ENCODE measurements around the gene DNAJC5G. TPM values are rescaled to one million over a fixed set of nuclear protein-coding genes. Genes with fewer than 3 reads are reported as not detected.

The DNAJC5G gene
- total RNA-seq, 1 experiment from 2014 or later = 0.37 TPM

- no peak overlapping the region for H3K4me2 ChIP-seq (ENCODE audit: insufficient read depth, insufficient read length, low read length)
- no peaks in the 10 kb centered on the region for H4K20me1 ChIP-seq (ENCODE audit: control insufficient read depth, insufficient read depth, insufficient read length)
- no peak overlapping the region for H3K27ac ChIP-seq (ENCODE audit: insufficient read length, low read depth, low read length)
- no peaks in the 10 kb centered on the region for H3K79me1 ChIP-seq (ENCODE audit: insufficient read depth, low read depth, low read length, poor library complexity, severe bottlenecking)
- H3K9me3 ChIP-seq (ENCODE audit: control insufficient read depth, low read depth, low read length) = no peaks in the 10 kb centered on the region
- no peak overlapping the region for H4K5ac ChIP-seq (ENCODE audit: insufficient read length, low read depth, low read length)
- no peak overlapping the region for H4K91ac ChIP-seq (ENCODE audit: insufficient read length, low read depth, low read length)
- H3K23ac ChIP-seq (ENCODE audit: insufficient read length, low read depth, low read length) = no peak overlapping the region
- H3K23me2 ChIP-seq (ENCODE audit: insufficient read length, low read depth, low read length, poor library complexity, severe bottlenecking) = peaks cover 6% of the 10 kb centered on the region
- no peak overlapping the region for H2BK15ac ChIP-seq (ENCODE audit: low read depth, low read length)
- no peak overlapping the region for H4K8ac ChIP-seq (replicated peaks; ENCODE audit: insufficient read length, low read depth, low read length)
- H3K56ac ChIP-seq (ENCODE audit: insufficient read length, low read depth, low read length) = no peak overlapping the region
- no peak overlapping the region for H3K14ac ChIP-seq (ENCODE audit: insufficient read depth, low read length)
- no peak overlapping the region for H2AK5ac ChIP-seq (ENCODE audit: insufficient read length, low read length)
- Mint-ChIP-seq H3K4me1 (peaks cover 35 to 48% of the 10 kb centered on the region in 2 experiments), H3K4me3 (no peak overlapping the region), H3K36me3 (ENCODE audit: insufficient read depth in 1 of 3, low read depth in 3 of 3) (no peaks in the 10 kb centered on the region), H3K27me3 (ENCODE audit: low read depth) (peaks cover 54% of the 10 kb centered on the region), H3K27ac (no peak overlapping the region), H3K9me3 (no peaks in the 10 kb centered on the region)
- no peaks in the 10 kb centered on the region for H3K79me2 ChIP-seq (ENCODE audit: insufficient read depth, low read length)
- WGBS (ENCODE audit: extremely low coverage, insufficient read length, low lambda C conversion rate) = no CpG with 5 or more reads among the region's 1 CpG
- no peak overlapping the region for H3K18ac ChIP-seq (ENCODE audit: insufficient read length, low read depth, low read length)
- H3T11ph ChIP-seq (ENCODE audit: low read length) = no peak overlapping the region
- peaks cover 10% of the 10 kb centered on the region; the same call in 1 of the 2 replicates for H3K4me1 ChIP-seq (ENCODE audit: insufficient read depth, low read length)
- no peak for DNase-seq
- H2BK20ac ChIP-seq (ENCODE audit: low read depth, low read length, poor library complexity, severe bottlenecking) = no peak overlapping the region
- no peak overlapping the region for H2BK12ac ChIP-seq (ENCODE audit: insufficient read length, low read depth, low read length)
- H2BK5ac ChIP-seq (ENCODE audit: insufficient read length, low read length) = no peak overlapping the region
- H2BK120ac ChIP-seq (ENCODE audit: low read depth, low read length, poor library complexity, severe bottlenecking) = no peak overlapping the region
- no peak overlapping the region for H3K4ac ChIP-seq (ENCODE audit: low read depth, low read length)
- TF ChIP-seq CTCF (conservative IDR thresholded peaks at IDR 0.05) = no peak
- no peaks in the 10 kb centered on the region for H3K27me3 ChIP-seq (ENCODE audit: insufficient read depth, low read length)
- H3K9ac ChIP-seq (ENCODE audit: extremely low read depth, insufficient read length, low read length) = no peak overlapping the region
- no peak overlapping the region for H2AFZ ChIP-seq (ENCODE audit: low read length)
Measured at GRCh38 chr2:27278010-27278409, 2.8 kb downstream of the DNAJC5G start.
